HT1080 (cell line): ENCODE measurements around the gene ASPSCR1. TPM values are rescaled to one million over a fixed set of nuclear protein-coding genes. Genes with fewer than 3 reads are reported as not detected.
"Not testable (repeated sequence)": the region's sequence is repeated elsewhere in the genome, so short reads cannot be mapped to it uniquely, and the experiment has no call there.

ENCODE experiments used
- DNase-seq: peaks from one replicate; pipeline ENCODE4 v3.0.0-alpha.2; 2015; ENCODE audit warnings: low read depth
- total RNA-seq: library from RNA; depleted of rRNA; stranded (reverse); fragments of >200 nt; shearing (Covaris generic); gene quantifications from 2 replicates; pipeline ENCODE4 v1.2.3, GENCODE V29; 2014

ASPSCR1 gene
- total RNA-seq, 1 experiment from 2014 or later: 41.2 TPM

- DNase-seq: not testable (repeated sequence)
Observed at GRCh38 chr17:82038796-82039409, 61.5 kb downstream of the ASPSCR1 start.

GRCh38 chr17:82039695-82040299 lies 62.4 kb downstream of the ASPSCR1 start:
- no peak for DNase-seq

- no peak for DNase-seq
Observed at GRCh38 chr17:82041144-82041814, 63.9 kb downstream of the ASPSCR1 start.

- DNase-seq: no peak
Observed at GRCh38 chr17:82042649-82043048, 65.2 kb downstream of the ASPSCR1 start.

GRCh38 chr17:82043507-82043906 lies 66.1 kb downstream of the ASPSCR1 start:
- DNase-seq: no peak

- DNase-seq: no peak
Observed at GRCh38 chr17:82045936-82046484, 68.6 kb downstream of the ASPSCR1 start.

- DNase-seq: no peak
Observed at GRCh38 chr17:82046903-82047302, 69.5 kb downstream of the ASPSCR1 start.

GRCh38 chr17:82047379-82047778 lies 70.0 kb downstream of the ASPSCR1 start:
- DNase-seq: no peak

GRCh38 chr17:82047914-82048570 lies 70.6 kb downstream of the ASPSCR1 start:
- DNase-seq: no peak

GRCh38 chr17:82048571-82048971 lies 71.1 kb downstream of the ASPSCR1 start:
- DNase-seq: no peak

GRCh38 chr17:82049106-82049505 lies 71.7 kb downstream of the ASPSCR1 start:
- no peak for DNase-seq

- DNase-seq: no peak
Observed at GRCh38 chr17:82049521-82049971, 72.1 kb downstream of the ASPSCR1 start.

- DNase-seq: no peak
Observed at GRCh38 chr17:82050152-82050760, 72.8 kb downstream of the ASPSCR1 start.

- no peak for DNase-seq
Observed at GRCh38 chr17:82050761-82051641, 73.6 kb downstream of the ASPSCR1 start.

- DNase-seq: no peak
Observed at GRCh38 chr17:82051776-82052637, 74.6 kb downstream of the ASPSCR1 start, which contains the start of the genes GPS1 and RFNG. Gene GPS1 (plus strand): TSS chr17:82051898. CDS start chr17:82051932, 34 bp downstream. Gene RFNG (minus strand): TSS chr17:82051811. CDS start chr17:82051766, 45 bp downstream.

- DNase-seq: no peak
Observed at GRCh38 chr17:82052638-82053059, 75.2 kb downstream of the ASPSCR1 start.

- DNase-seq: no peak
Observed at GRCh38 chr17:82053130-82053529, 75.7 kb downstream of the ASPSCR1 start.

GRCh38 chr17:82053556-82054263 lies 76.3 kb downstream of the ASPSCR1 start:
- no peak for DNase-seq
